Stimulated activated CD4-positive, alpha-beta T cell treated with anti-CD3 and anti-CD28 coated beads, Interleukin-15, amount 100 ng/mL, for 1 hour (primary cell): ENCODE results near the gene RAD51B.

ENCODE experiments used
- DNase-seq, 2 donors: peaks; one replicate each; pipeline ENCODE4 v3.0.0-alpha.2; 2020; ENCODE audit warnings: low read depth in 1 of 2, low spot score in 1 of 2

Gene RAD51B

GRCh38 chr14:68471029-68471963 lies 651.7 kb downstream of the RAD51B start:
- no peak for DNase-seq

DNA sequence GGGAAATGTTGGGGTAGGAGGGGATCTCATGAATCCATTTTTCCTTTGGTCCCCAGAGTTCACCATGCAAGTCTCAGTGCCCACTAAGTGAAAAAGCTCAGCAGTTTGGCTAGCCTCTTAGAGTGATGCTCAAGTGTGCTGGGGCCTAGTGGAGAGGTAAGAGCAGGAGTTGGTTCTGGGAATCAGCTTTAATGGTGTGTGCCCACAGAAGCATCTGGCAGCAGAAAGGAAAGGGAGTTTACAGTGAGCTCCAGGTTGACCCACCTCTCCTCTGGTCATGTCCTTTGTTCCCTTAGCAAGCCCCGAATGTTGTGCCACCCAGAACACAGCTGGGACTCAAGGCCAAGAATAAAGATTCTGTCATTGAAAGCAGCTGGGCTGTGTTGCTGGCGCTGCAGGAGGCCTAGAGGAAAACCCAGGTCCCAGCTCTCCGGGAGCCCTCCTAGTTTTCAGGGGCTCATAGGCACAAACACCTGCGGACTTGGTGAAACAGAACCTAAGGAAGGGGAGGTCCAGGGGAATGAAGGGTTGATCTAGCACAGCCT lies 652.5 kb downstream of the RAD51B start:
- no peak for DNase-seq

GRCh38 chr14:68473069-68473468 lies 653.5 kb downstream of the RAD51B start:
- no peak for DNase-seq

GRCh38 chr14:68473794-68474193 lies 654.2 kb downstream of the RAD51B start:
- no peak for DNase-seq

GRCh38 chr14:68474741-68475140 lies 655.2 kb downstream of the RAD51B start:
- no peak for DNase-seq

GRCh38 chr14:68475802-68476201 lies 656.2 kb downstream of the RAD51B start:
- DNase-seq = no peak

DNA sequence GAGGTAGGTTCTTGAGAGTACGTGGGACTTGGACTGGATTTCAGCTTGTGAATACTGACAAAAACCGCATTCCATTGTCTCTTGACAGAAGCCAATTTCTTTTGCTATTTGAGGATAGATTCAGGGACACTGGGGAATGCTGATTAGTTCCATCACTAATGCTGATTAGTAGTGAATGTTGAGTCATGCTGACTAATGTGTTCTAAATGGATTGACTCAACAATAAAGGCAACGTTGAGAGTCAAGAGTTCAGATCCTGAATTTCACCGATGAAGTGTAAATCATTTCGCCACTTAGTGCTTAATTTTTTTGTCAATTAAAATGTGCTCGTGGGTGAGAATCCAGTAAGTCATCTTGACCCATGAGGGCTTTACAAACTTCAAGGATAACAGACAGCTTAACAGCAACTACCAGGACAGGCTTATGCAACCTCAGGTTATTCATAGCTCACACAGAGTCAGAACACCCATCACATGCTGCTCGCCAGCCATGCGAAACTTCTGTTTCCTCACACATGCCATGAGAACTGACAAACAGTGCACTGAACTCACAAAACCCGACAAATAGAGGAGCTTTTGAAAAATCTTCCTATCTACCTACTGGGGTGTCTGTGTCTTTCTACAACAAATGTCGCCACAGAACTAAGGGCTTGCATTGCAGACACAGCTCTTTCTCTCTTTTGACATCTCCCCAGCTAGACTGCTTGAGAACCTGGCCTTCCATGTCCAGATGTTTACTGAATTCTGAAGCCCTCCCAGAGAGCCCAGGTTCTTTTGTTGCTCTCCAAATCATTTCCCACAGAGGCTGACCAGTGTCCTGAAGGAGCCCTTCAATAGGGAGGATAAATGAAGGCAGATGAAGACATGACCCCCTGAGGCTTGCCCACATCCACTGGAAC lies 656.9 kb downstream of the RAD51B start:
- DNase-seq = no peak

- DNase-seq = no peak
Measured at GRCh38 chr14:68477110-68477455, 657.5 kb downstream of the RAD51B start.

- no peak for DNase-seq
Measured at GRCh38 chr14:68477461-68478085, 658.0 kb downstream of the RAD51B start.

GRCh38 chr14:68479247-68479646 lies 659.7 kb downstream of the RAD51B start:
- DNase-seq = no peak

- no peak for DNase-seq
Measured at GRCh38 chr14:68482018-68482417, 662.4 kb downstream of the RAD51B start.

DNA sequence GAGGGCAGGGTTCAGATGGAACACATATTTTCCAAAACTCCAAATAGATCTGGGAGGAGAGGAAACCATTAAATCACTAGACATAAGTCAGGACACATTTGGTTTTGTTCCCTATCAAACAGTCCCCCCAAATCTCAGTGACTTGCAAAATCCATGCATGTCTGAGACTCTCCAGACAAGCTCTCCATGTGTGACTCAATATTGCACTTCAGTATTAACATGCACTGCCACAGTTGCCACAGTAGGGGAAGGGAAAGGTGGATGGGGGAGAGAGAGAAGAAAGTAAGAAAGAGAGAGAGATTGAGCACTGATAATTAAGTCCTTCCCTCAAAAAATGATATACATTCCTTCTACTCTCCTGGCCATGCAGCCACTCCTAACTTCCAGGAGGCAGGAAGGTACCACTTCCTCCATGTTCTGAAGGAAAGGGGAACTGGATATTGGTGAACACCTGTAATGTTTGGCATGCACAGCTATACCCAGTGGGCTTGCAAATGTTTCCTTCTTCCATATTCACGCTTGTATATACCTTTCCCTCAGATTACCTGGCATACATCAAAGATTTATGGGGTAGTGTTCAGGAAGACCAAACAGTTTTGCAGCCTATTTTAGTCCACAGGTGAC lies 663.3 kb downstream of the RAD51B start:
- no peak for DNase-seq

DNA sequence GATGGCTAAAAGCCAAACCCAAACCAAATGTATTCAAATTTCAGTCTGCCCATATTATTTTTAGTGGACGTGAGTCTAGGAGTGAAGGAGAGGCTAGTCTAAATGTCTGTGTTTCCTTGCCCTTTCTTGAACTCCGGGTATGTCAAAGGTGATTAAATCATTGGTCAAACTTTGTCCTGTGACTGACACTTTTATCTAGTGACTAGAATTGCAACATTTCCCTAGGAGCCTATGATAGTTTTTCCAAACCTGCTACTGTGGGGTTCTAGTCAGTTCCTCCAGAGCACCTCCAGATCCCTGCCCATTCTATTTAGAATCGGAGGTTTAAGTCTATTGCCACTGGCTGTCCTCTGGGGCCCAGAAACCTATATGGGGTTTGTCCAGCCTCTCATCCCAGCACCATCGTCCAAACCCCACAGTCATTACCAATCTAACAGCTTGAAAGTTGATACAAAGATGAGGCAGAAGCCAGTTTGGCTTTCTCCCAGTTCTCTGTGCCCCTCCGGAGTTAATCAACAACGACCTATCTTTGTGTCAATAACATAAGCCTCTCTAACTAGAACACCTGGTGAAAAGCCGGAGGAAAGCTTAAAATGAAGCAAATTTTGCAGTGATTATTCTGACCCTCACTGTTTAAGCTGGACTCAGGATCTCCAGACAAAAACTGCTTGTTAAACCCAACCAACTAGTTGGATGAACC lies 666.6 kb downstream of the RAD51B start:
- no peak for DNase-seq

- DNase-seq = no peak
Measured at GRCh38 chr14:68486809-68487208, 667.2 kb downstream of the RAD51B start.

GRCh38 chr14:68487805-68488590 lies 668.4 kb downstream of the RAD51B start:
- DNase-seq = no peak

GRCh38 chr14:68491793-68492192 lies 672.2 kb downstream of the RAD51B start:
- no peak for DNase-seq

GRCh38 chr14:68492381-68493151 lies 673.0 kb downstream of the RAD51B start:
- no peak for DNase-seq

- DNase-seq = no peak
Measured at GRCh38 chr14:68493152-68493911, 673.8 kb downstream of the RAD51B start.
